GM12873 (cell line): ENCODE measurements around the gene LRRN3.

Experiments used
- TF ChIP-seq, protein P1 (sequence below): IDR thresholded peaks from 2 replicates; pipeline ENCODE4 v1.5.1; 2012; ENCODE audit warnings: low read depth, mild to moderate bottlenecking, moderate library complexity, low read length, control low read depth; ENCODE audit not compliant: insufficient read depth; ENCODE audit errors: missing control alignments

The LRRN3 gene

GRCh38 chr7:111107579-111107978 is 16.7 kb downstream of the LRRN3 start:
- TF ChIP-seq, protein P1, sequence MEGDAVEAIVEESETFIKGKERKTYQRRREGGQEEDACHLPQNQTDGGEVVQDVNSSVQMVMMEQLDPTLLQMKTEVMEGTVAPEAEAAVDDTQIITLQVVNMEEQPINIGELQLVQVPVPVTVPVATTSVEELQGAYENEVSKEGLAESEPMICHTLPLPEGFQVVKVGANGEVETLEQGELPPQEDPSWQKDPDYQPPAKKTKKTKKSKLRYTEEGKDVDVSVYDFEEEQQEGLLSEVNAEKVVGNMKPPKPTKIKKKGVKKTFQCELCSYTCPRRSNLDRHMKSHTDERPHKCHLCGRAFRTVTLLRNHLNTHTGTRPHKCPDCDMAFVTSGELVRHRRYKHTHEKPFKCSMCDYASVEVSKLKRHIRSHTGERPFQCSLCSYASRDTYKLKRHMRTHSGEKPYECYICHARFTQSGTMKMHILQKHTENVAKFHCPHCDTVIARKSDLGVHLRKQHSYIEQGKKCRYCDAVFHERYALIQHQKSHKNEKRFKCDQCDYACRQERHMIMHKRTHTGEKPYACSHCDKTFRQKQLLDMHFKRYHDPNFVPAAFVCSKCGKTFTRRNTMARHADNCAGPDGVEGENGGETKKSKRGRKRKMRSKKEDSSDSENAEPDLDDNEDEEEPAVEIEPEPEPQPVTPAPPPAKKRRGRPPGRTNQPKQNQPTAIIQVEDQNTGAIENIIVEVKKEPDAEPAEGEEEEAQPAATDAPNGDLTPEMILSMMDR: no peak

DNA sequence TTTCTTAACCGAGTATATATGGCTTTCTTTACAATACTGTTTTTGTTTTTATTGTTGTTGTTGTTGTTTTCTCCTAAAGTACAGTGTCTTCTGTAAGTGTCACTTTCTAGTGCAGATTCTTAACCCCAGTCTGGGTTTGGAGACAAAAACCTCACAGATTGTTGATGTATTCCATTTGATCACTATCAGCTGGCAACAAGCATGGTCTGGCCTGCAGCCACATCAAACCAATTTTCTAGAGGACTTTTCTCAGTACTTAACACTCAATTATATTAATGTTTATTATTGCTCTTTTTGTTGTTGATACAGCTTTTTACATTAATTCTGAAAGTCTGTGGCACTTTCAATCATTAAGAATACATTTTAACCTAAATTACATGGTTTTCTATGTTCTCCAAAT is 17.1 kb downstream of the LRRN3 start:
- TF ChIP-seq, protein P1: no peak

- TF ChIP-seq, protein P1: no peak
Observed at GRCh38 chr7:111108496-111108895, 17.6 kb downstream of the LRRN3 start.

DNA sequence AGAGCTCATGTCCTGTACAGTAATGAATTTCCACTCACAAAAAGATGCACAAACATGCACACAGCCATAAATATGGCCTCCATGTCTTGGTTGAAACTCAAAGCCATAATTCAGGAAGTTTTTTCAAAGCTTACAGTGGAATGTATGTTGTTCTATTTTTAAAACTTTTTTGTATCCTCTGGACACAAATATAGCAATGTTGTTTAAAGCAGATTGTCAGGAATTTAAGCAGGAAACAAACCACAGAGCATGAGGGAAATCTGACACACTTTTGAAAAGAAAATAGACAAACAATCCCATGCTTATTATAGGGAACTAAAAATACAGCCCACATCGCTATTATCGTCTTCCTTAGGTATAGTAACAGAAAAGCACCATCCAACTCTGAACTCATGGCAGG is 21.5 kb downstream of the LRRN3 start:
- TF ChIP-seq, protein P1: no peak

- TF ChIP-seq, protein P1: no peak
Observed at GRCh38 chr7:111113263-111114017, 22.5 kb downstream of the LRRN3 start.

GRCh38 chr7:111115966-111116365 is 25.0 kb downstream of the LRRN3 start:
- TF ChIP-seq, protein P1: no peak

- TF ChIP-seq, protein P1: no peak
Observed at GRCh38 chr7:111126987-111127386, 36.1 kb downstream of the LRRN3 start.

DNA sequence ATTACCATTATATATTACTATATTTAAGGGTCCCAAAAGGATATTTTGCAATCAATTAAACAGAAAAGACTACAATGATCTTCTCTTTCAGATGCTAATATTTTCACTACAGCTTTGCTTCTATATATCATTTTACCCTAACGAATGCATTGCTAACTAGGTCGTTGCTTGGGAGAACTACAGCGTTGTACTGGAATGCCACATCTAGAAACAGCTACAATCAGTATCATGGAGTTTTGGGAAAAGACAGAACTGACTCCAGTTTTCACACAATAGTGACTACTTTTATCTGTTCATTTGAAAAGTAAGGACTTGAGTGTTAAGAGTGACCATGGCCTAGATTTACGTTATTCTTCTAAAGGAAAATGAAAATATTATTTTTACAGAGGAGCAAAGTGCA is 38.5 kb downstream of the LRRN3 start:
- TF ChIP-seq, protein P1: no peak
